Measurements from ENCODE around the gene CD300H. TPM values are rescaled to one million over a fixed set of nuclear protein-coding genes. Genes with fewer than 3 reads are reported as not detected.

Gene CD300H
- total RNA-seq, 4 donors from 2014 or later: not detected

DNA sequence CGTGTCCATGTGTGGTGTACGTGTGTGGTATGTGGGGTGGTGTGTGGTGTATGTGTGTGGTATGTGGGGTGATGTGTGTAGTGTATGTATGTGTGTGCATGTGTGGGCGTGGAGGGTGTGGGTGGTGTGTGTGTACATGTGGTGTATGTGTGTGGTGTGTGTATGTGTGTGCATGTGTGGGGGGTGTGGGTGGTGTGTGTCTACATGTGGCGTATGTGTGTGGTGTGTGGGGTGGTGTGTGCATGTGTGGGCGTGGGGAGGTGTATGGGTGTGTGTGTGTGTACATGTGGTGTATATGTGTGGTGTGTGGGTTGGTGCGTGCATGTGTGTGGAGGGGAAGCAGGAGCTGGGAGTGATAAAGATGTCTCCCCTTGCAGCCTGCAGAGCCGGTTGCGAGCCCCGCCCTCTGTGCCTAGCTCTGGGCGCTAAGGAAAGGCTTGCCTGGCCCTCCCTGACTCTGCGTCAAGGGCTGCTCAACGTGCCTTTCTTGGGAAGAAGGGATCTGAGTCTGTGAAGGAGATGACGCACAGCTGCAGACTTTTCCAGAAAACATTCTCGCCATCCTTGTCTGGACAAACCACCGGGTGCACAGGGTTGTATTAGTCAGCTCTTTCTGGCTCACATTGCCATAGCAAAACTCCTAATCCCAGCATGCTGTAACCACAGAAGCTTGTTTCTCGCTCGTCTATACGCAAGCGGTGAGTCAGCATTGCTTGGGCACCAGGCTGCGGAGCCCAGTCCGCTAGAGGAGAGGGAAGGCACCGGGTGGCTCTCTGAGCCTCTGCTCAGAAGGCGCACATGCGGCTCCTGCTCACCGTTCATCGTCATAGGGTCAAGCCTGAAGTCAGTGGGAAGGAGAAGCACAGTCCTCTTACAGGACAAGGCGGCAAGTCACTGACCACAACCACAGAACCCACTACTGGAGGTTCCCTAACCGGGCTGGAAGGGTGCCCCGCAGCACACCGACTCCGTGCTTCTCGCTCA lies 2.0 kb upstream of the CD300H start:
- DNase-seq (ENCODE audit: low spot score in 2 of 2): peak in 1 of 2 donors; percentile 23
- 72 to 74% methylated on average over 25 to 30 of the region's 32 CpGs for WGBS, 2 donors
- no peaks in the 10 kb centered on the region for H3K36me3 ChIP-seq
- H3K4me3 ChIP-seq: no peak overlapping the region
- peaks cover 0 to 6% (median 0%) of the 10 kb centered on the region in 4 donors for H3K9me3 ChIP-seq
- no peak overlapping the region for H3K27ac ChIP-seq
- TF ChIP-seq POLR2A (IDR thresholded peaks at IDR 0.05) (no peak), EP300 (IDR thresholded peaks at IDR 0.05) (no peak)
- TF ChIP-seq, protein P1, sequence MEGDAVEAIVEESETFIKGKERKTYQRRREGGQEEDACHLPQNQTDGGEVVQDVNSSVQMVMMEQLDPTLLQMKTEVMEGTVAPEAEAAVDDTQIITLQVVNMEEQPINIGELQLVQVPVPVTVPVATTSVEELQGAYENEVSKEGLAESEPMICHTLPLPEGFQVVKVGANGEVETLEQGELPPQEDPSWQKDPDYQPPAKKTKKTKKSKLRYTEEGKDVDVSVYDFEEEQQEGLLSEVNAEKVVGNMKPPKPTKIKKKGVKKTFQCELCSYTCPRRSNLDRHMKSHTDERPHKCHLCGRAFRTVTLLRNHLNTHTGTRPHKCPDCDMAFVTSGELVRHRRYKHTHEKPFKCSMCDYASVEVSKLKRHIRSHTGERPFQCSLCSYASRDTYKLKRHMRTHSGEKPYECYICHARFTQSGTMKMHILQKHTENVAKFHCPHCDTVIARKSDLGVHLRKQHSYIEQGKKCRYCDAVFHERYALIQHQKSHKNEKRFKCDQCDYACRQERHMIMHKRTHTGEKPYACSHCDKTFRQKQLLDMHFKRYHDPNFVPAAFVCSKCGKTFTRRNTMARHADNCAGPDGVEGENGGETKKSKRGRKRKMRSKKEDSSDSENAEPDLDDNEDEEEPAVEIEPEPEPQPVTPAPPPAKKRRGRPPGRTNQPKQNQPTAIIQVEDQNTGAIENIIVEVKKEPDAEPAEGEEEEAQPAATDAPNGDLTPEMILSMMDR (IDR thresholded peaks at IDR 0.05): no peak
- H3K4me1 ChIP-seq: no peaks in the 10 kb centered on the region
- H3K27me3 ChIP-seq: no peaks in the 10 kb centered on the region

DNA sequence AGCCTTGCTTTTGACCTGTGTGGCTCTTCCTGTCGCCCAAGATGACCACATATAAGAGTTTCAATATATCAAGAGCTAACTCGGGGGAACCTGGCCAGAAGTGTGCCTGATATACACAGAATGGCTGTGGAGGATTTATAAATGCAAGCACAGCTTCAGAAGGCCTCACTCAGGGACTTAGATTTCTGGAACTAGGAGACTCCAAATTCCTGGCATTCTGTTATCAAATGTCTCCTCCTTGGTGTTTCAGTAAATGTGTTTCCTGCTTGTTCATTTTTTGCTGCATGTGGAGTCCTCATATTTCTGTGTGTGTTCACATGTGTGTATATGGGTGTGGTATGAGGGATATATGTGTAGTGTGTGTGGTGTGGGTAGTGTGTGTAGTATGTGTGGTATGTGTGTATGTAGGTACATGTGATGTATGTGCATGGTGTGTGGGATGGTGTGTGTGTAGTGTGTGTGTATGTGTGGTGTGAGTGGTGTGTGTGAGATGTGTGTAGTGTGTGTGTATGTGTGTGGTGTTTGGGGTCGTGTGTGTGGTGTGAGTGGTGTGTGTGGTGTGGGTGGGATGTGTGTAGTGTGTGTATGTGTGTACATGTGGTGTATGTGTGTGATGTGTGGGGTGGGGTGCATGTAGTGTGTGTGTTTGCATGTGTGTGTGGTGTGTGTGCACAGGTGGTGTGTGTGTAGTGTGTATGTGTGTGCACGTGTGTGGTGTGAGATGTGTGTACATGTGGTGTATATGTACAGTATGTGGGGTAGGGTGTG lies 981 bp upstream of the CD300H start:
- no peak overlapping the region for H3K27ac ChIP-seq
- H3K36me3 ChIP-seq: no peaks in the 10 kb centered on the region
- no peak overlapping the region for H3K4me3 ChIP-seq
- TF ChIP-seq, protein P1 (IDR thresholded peaks at IDR 0.05): no peak
- TF ChIP-seq EP300 (IDR thresholded peaks at IDR 0.05) (no peak), POLR2A (IDR thresholded peaks at IDR 0.05) (no peak)
- H3K4me1 ChIP-seq: no peaks in the 10 kb centered on the region
- WGBS, 2 donors: 76 to 82% methylated on average over 4 of the region's 4 CpGs
- peaks cover 0 to 6% (median 0%) of the 10 kb centered on the region in 4 donors for H3K9me3 ChIP-seq
- no peak for DNase-seq (ENCODE audit: low spot score in 2 of 2)
- H3K27me3 ChIP-seq: no peaks in the 10 kb centered on the region

DNA sequence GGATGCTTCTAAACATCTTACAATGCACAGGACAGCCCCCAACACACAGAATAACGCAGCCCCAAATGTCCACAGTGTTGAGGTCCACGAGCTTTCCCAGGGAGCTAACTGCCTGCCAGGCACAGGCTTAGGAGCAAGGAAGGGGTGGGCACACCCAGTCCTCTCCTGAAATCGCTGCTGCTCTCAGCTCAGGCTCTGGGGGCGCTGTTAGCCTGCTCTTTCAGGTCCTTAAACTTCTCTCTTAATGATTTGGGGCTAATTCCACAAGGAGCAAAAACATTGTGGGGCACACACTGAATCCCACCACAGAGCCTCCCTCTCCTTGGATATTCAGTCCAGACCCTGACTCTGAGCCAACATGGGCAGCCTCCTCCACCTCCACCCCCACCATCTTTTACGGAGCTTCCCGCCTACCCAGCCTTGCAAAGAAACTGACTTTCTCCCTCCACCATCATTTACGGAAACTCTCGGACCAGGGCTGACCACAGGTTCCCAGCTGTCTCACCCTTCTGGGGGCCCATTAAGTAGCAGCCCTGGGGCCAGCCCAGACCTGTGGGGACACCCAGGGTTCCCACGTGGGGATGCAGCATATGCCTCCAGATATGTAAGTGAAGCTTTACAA lies 1.1 kb downstream of the CD300H start:
- Histone ChIP-seq H3K36me3 (no peaks in the 10 kb centered on the region), H3K9me3 (no peaks in the 10 kb centered on the region), H3K4me3 (no peak overlapping the region), H3K27me3 (no peaks in the 10 kb centered on the region), H3K27ac (no peak overlapping the region), H3K4me1 (no peaks in the 10 kb centered on the region)
- 25 to 35% methylated on average over 9 of the region's 9 CpGs for WGBS, 2 donors
- peak in 1 of 2 donors; percentile 19 for DNase-seq (ENCODE audit: low spot score in 2 of 2)
- TF ChIP-seq, protein P1 (IDR thresholded peaks at IDR 0.05): peak in 4 of 5 experiments; percentile 13 to 40 (median 24)
- TF ChIP-seq POLR2A (IDR thresholded peaks at IDR 0.05): no peak

DNA sequence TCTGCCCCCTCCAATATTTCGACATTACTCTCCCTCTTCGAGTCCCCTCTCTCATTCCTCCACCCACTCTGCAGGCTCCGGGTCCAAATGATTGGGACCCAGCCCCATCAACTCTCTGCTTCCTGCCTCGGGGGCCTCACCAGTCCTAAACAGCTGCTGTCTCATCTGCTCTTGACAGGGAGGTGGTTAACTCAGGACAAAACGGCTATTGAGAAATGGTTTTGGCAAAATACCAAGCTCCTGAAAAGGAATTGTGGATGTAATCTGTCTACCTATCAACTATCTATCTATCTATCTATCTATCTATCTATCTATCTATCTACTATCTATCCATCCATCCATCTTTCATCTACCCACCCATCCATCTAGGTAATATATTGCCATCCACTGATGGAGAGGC lies 2.2 kb downstream of the CD300H start:
- no peak overlapping the region for H3K4me3 ChIP-seq
- H3K27me3 ChIP-seq: no peaks in the 10 kb centered on the region
- no peak for DNase-seq (ENCODE audit: low spot score in 2 of 2)
- H3K9me3 ChIP-seq: no peaks in the 10 kb centered on the region
- H3K27ac ChIP-seq: no peak overlapping the region
- TF ChIP-seq EP300 (IDR thresholded peaks at IDR 0.05): no peak
- TF ChIP-seq, protein P1 (IDR thresholded peaks at IDR 0.05): no peak
- no peak for TF ChIP-seq POLR2A (IDR thresholded peaks at IDR 0.05)
- WGBS, 2 donors: 39 to 56% methylated on average over 5 of the region's 5 CpGs
- H3K36me3 ChIP-seq: no peaks in the 10 kb centered on the region
- no peaks in the 10 kb centered on the region for H3K4me1 ChIP-seq

Measured in tibial nerve (tissue), 4 donors.